ENCODE data around the gene USP9X.

USP9X gene

DNA sequence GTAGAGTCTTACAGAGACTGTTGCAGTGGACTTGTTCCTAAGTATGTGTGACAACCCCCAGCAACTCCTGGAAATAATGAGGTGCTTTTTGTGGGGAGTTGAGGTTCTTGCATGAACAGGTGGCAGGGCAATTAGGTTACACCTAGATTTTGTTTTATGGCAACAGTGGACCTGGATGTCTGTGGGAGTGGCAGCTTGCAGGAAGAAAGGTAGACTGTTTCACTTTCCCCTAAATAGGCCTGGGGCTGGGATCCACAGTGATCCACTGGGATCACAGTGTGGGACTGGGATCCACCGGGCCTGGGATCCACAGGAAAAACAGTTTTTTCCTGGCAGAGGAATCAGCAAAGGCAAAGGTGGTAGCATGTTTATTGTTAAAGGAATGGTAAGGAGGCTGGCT lies 18.3 kb upstream of the USP9X start:
- no peaks in the 10 kb centered on the region for H3K9me3 ChIP-seq (ENCODE audit: low read length)
- TF ChIP-seq EZH2 (IDR thresholded peaks at IDR 0.05; ENCODE audit: borderline replicate concordance, low read length) = no peak
- TF ChIP-seq CTCF (IDR thresholded peaks at IDR 0.05; ENCODE audit: low read length) = no peak
- H2AFZ ChIP-seq (ENCODE audit: low read length) = no peak overlapping the region
- no peak overlapping the region for H3K4me3 ChIP-seq (ENCODE audit: low read depth, low read length, poor library complexity, severe bottlenecking)
- H3K9ac ChIP-seq (ENCODE audit: low read length) = no peak overlapping the region
- H3F3A ChIP-seq (ENCODE audit: insufficient read depth, low read length) = no peaks in the 10 kb centered on the region
- no peaks in the 10 kb centered on the region for H3K9me2 ChIP-seq (ENCODE audit: low read depth, low read length)
- no peaks in the 10 kb centered on the region for H3K79me2 ChIP-seq (ENCODE audit: insufficient read depth, low read length)
- no peaks in the 10 kb centered on the region for H3K36me3 ChIP-seq (ENCODE audit: insufficient read depth, low read length)
- no peaks in the 10 kb centered on the region for H4K20me1 ChIP-seq (ENCODE audit: insufficient read depth, low read length)
- H3K27ac ChIP-seq (ENCODE audit: low read depth, low read length, poor library complexity, severe bottlenecking) = no peak overlapping the region
- no peaks in the 10 kb centered on the region for H3K27me3 ChIP-seq (ENCODE audit: insufficient read depth, low read length)
- H3K4me1 ChIP-seq (ENCODE audit: insufficient read depth, low read length, severe bottlenecking) = no peaks in the 10 kb centered on the region
- no peak overlapping the region for H3K4me2 ChIP-seq (ENCODE audit: low read length)

GRCh38 chrX:41067721-41068120 lies 17.5 kb upstream of the USP9X start:
- Histone ChIP-seq H3K4me3 (ENCODE audit: low read depth, low read length, poor library complexity, severe bottlenecking) (no peak overlapping the region), H3K27me3 (ENCODE audit: insufficient read depth, low read length) (no peaks in the 10 kb centered on the region), H3K4me1 (ENCODE audit: insufficient read depth, low read length, severe bottlenecking) (no peaks in the 10 kb centered on the region), H3K27ac (ENCODE audit: low read depth, low read length, poor library complexity, severe bottlenecking) (no peak overlapping the region), H2AFZ (ENCODE audit: low read length) (no peak overlapping the region), H3K9ac (ENCODE audit: low read length) (no peak overlapping the region), H3K4me2 (ENCODE audit: low read length) (no peak overlapping the region), H3K9me2 (ENCODE audit: low read depth, low read length) (no peaks in the 10 kb centered on the region), H3K36me3 (ENCODE audit: insufficient read depth, low read length) (no peaks in the 10 kb centered on the region), H3K79me2 (ENCODE audit: insufficient read depth, low read length) (no peaks in the 10 kb centered on the region), H4K20me1 (ENCODE audit: insufficient read depth, low read length) (no peaks in the 10 kb centered on the region), H3F3A (ENCODE audit: insufficient read depth, low read length) (no peaks in the 10 kb centered on the region), H3K9me3 (ENCODE audit: low read length) (no peaks in the 10 kb centered on the region)
- TF ChIP-seq CTCF (IDR thresholded peaks at IDR 0.05; ENCODE audit: low read length) = no peak
- TF ChIP-seq EZH2 (IDR thresholded peaks at IDR 0.05; ENCODE audit: borderline replicate concordance, low read length) = no peak

- H3K9me2 ChIP-seq (ENCODE audit: low read depth, low read length) = no peaks in the 10 kb centered on the region
- no peaks in the 10 kb centered on the region for H3K9me3 ChIP-seq (ENCODE audit: low read length)
- no peaks in the 10 kb centered on the region for H3K79me2 ChIP-seq (ENCODE audit: insufficient read depth, low read length)
- H3K4me1 ChIP-seq (ENCODE audit: insufficient read depth, low read length, severe bottlenecking) = no peaks in the 10 kb centered on the region
- H3K36me3 ChIP-seq (ENCODE audit: insufficient read depth, low read length) = no peaks in the 10 kb centered on the region
- no peak overlapping the region for H3K4me2 ChIP-seq (ENCODE audit: low read length)
- no peak for TF ChIP-seq EZH2 (IDR thresholded peaks at IDR 0.05; ENCODE audit: borderline replicate concordance, low read length)
- TF ChIP-seq CTCF (IDR thresholded peaks at IDR 0.05; ENCODE audit: low read length) = no peak
- H3K27ac ChIP-seq (ENCODE audit: low read depth, low read length, poor library complexity, severe bottlenecking) = no peak overlapping the region
- no peak overlapping the region for H3K9ac ChIP-seq (ENCODE audit: low read length)
- H2AFZ ChIP-seq (ENCODE audit: low read length) = no peak overlapping the region
- H3K27me3 ChIP-seq (ENCODE audit: insufficient read depth, low read length) = no peaks in the 10 kb centered on the region
- no peaks in the 10 kb centered on the region for H4K20me1 ChIP-seq (ENCODE audit: insufficient read depth, low read length)
- no peak overlapping the region for H3K4me3 ChIP-seq (ENCODE audit: low read depth, low read length, poor library complexity, severe bottlenecking)
- no peaks in the 10 kb centered on the region for H3F3A ChIP-seq (ENCODE audit: insufficient read depth, low read length)
Measured at GRCh38 chrX:41076742-41077141, 8.5 kb upstream of the USP9X start.

All from OCI-LY1 (cell line).